Measurements from ENCODE around the gene SYP. TPM values are rescaled to one million over a fixed set of nuclear protein-coding genes. Genes with fewer than 3 reads are reported as not detected.
A peak's percentile ranks its signal among the peaks of the same experiment; 100 is the strongest.

Gene SYP
- total RNA-seq = under 0.01 TPM in 2 replicates

DNA sequence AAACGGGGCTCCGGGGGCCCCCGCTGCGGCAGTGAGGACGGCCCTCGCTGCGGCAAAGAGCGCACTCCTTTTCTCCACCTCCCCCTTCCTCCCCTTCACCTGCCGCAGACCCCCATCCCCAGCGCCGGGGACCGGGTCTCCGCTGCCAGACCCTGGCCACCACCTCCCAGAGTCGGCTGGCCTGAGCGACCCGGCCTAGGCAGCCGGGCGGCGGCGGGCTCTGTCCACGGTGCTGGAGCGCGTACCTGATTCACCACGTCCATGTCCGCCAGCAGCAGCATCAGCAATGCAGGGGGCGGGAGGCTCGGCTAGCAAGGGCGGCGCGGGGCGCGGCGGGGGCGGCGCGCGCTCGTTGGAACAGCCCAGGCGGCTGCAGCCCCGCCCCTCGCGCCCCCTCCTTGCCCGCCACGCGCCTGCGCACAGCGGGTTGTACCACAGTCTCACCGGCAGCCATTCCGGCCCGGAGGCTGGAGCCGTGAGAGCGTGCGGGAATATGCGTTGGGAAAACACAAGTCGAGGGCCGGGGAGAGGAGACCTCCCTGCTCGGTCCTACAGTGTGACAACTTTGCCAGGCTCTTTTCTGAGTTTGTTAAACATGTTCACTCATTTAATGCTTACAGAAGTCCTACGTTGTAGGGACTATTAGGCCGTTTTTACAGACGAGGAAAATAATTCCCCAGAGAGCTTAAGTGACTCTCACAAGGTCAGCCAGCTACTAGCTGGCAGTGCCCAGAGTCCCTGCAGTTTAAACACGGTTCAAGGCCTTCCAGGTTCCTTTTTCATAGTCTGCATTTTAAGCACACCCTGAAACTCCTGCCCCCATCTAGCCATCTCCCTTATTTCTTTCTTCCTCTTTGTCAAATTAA is at the start of gene SYP:
SYP (minus strand) TSS at position 288 of the 866 bp plus-strand sequence; CDS start at position 281, 7 bp downstream.
- DNase-seq (ENCODE audit: low read depth in 2 of 2) = peak; percentile 89 to 94

DNA sequence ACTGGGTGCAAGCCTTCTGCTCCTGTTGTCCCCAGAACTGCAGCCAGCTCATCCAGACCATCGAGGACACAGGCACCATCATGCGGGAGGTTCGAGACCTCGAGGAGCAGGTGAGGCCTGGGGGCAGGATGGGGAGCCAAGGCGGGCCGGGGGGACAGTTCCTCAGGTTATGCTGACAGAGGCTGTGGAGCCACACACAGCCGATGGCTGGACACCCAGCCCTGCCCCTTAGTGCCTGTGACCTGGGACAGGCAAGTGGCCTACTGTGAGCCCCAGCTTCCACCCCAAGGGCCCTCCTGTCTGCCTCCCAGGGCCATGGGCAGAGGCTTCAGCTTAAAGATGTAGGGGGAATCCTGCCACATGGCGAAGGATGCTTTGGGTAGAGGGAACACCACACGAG is 49.6 kb upstream of the SYP start:
- DNase-seq (ENCODE audit: low read depth in 2 of 2) = no peak

DNA sequence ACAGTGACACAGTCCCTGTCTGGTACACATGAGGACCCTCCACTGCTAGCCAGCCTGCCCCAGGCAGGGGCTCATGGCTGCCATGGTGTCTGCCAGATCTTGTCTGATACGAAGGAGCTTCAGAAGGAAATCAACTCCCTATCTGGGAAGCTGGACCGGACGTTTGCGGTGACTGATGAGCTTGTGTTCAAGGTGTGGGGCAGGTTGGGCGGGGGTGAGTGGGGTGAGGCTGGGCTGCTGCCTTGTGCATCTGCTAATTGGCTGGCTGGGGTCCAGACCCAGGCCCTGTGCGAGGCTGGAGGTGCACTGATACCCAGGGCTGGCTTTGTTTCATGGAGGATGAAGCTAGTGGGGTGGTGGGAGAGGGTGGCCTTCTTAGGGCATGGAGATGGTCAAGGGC is 49.1 kb upstream of the SYP start:
- no peak for DNase-seq (ENCODE audit: low read depth in 2 of 2)

DNA sequence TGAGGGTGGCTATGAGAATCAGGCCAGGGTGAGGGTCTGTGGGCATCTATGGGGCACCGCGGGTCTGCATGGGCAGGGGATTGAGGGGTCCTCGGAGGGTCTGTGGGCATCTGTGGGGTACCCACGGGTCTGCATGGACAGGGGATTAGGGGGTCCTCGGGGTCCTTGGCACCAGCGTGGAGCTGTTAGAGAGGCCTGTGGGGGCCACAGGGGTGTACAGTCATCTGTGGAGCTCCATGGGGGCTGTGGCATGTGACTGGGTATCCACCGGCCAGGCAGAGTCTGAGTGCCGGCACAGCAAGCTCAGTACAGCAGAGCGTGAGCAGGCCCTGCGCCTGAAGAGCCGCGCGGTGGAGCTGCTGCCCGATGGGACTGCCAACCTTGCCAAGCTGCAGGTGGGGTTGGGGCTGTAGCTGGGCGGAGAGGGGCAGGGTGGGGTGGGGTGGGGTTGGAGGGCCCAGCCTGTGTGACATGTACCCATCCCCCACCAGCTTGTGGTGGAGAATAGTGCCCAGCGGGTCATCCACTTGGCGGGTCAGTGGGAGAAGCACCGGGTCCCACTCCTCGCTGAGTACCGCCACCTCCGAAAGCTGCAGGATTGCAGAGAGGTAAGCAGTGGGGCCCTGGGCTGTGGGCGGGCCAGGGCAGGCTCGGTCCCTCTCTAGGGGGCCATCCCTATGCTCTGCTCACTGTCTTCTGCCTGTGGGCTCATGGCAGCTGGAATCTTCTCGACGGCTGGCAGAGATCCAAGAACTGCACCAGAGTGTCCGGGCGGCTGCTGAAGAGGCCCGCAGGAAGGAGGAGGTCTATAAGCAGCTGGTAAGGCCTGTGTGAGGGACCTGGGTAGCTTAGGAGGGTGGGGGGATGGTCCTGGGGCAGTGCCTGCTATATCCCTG is 48.2 kb upstream of the SYP start:
- no peak for DNase-seq (ENCODE audit: low read depth in 2 of 2)

DNA sequence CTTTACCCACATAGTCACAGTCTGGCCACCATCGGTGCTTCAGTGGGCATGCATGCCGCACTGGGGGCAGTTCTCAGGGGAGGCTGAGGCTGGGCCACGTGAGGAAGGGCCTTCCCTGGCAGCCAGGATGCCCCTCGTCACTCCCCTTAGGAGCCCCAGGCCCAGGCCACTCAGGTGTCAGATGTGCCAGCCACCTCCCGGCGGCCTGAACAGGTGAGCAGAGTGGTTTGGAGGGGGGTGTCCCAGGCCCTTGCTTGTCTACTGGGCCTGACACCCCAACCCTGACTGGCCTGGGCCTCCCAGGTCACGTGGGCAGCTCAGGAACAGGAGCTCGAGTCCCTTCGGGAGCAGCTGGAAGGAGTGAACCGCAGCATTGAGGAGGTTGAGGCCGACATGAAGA is 47.4 kb upstream of the SYP start:
- no peak for DNase-seq (ENCODE audit: low read depth in 2 of 2)

DNA sequence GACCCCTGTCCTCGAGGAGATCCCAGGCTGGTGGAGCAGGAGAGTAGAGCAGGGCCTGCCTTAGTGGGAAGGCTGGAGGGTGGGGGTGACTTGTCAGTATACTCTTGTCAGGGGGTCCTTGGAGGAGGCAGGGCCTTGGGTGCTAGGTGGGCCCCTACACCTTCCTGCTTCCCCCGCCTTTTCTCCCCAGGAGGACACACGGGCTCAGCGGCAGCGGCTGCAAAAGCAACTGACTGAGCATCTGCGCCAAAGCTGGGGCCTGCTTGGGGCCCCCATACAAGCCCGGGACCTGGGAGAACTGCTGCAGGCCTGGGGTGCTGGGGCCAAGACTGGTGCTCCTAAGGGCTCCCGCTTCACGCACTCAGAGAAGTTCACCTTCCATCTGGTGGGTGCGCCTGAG is 46.5 kb upstream of the SYP start:
- DNase-seq (ENCODE audit: low read depth in 2 of 2) = no peak

DNA sequence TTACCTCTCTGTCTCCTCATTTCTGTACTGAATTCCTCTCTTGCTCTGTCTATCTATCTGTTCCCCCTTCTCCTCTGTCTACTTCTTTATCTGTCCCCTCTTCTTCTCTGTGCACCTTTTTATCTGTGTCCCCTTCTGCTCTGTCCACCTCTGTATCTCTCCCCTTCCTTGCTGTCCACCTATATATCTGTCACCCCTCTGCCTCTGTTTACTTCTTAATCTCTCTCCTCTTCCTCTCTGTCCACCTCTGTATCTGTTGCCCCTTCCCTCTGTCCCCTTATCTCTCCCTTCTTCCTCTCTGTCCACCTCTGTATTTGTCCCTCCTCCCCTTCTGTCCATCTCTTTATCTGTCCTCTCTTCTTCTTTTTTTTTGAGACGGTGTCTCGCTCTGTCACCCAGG is 44.2 kb upstream of the SYP start:
- DNase-seq (ENCODE audit: low read depth in 2 of 2) = no peak

DNA sequence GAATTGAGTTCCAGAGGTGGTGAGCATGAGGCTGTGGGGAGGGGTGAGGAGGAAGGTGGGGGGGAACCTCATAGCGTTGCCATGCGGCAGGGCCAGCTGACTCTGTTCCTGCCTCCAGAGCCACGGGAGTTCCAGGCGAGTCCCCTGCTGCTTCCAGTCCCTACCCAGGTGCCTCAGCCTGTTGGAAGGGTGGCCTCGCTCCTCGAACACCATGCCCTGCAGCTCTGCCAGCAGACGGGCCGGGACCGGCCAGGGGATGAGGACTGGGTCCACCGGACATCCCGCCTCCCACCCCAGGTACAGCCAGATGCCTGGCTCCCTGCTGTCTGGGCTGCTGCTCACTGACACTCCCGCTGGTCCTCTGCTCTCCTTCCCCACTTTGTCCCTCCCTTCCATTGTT is 43.2 kb upstream of the SYP start:
- DNase-seq (ENCODE audit: low read depth in 2 of 2) = no peak

DNA sequence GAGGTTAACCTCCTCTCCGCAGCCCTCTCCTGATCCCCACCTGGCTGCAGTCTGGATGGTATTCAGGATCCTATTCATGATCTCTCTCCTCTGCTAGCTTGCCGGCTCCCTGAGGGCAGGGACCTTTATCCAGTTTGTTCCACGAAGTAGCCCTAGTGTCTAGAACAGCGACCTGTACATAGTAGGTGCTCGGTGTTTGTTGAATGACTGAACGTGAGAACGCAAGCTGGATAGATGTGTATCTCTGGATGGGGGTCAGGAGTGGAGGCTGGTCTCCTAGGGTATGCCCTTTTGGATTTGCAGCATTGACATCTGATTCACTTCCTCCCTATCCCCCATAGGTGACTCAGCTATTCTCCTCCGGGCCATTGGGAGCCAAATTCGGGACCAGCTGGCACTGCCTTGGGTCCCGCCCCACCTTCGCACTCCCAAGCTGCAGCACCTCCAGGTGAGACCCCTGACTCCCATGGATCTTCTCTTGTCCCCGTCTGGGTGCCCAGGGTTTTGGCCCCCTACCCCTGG is 42.6 kb upstream of the SYP start:
- DNase-seq (ENCODE audit: low read depth in 2 of 2) = peak in 1 of 2 donors; percentile 8

DNA sequence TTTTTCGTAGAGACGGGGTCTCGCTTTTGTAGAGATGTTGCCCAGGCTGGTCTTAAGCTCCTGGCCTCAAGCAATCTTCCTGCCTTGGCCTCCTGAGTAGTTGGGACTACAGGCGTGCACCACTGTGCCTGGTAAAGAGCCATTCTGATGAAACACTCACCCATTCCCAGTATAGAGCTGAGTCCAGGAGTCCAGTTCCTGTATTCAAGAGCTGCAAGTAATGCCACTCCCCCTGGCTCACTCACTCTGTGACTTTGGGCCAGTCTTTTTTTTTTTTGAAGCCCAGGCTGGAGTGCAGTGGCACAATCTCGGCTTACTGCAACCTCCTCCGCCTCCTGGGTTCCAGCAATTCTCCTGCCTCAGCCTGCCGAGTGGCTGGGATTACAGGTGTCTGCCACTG is 38.7 kb upstream of the SYP start:
- no peak for DNase-seq (ENCODE audit: low read depth in 2 of 2)

DNA sequence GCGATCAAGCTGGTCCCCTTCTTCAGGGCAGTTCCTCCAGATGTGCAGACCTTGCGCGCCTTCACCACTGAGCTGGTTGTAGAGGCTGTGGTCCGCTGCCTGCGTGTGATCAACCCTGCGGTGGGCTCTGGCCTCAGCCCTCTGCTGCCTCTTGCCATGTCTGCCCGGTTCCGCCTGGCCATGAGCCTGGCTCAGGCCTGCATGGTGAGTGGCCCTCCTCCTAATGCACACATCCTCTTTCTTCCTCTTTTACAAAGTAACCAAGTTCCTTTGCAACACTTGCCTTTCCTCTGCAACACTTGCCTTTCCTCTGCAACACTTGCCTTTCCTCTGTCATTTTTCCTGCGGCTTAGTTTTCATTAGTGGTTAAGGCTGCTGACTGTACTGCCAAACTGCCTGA is 37.1 kb upstream of the SYP start:
- DNase-seq (ENCODE audit: low read depth in 2 of 2) = no peak

DNA sequence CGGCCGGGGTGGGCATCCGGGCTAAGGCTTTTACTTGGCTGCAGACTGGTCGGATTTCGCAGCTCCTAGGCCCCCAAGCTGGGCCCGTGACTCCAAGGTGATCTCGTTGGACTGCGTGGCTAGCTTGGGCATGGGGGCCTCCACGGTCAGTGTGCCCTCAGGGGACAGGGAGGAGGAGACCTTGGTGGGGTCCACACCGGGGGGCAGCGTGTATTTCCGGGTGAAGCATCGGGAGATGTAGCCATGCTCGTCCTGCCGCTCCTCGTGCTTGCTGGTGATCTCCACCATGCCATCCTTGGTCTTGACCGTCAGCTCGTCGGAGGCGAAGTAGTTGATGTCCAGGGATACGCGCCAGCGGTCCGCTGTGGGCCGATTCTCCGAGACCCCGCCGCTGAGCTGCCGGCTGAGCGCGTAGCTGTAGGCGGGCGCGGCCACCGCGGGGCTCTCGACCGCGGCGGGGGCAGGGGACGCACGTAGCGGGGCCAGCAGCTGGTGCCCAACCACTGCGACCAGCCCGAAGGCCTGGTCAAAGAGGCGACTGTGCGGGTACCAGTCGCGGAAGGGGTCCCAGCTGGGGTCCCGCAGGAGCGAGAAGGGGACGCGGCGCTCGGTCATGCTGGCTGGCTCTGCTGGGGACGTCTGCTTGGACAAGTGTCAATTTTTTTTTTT is 34.0 kb upstream of the SYP start:
- DNase-seq (ENCODE audit: low read depth in 2 of 2) = no peak

DNA sequence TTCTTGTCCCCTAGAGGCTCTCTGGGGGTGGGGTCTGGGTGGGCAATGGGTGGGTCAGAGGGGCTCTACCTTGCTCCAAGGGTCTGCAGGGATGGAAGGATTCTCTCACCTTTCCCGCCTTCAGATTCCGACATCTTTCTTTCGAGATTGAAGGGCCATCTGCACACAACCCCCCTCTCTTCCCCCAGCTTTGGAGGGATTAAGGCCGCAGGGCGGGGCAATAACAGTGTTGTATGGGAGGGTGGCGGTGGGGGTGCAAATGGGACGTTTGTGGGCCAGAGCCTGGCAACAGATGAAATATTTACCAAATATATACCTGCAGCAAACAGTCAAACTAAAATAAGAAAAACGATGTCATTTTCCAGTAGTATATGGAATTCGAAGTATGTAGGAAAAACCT is 33.2 kb upstream of the SYP start, which contains the start of gene CACNA1F:
CACNA1F (minus strand) TSS at position 165 of the 400 bp plus-strand sequence; CDS start at position 134, 31 bp downstream.
- DNase-seq (ENCODE audit: low read depth in 2 of 2) = no peak

DNA sequence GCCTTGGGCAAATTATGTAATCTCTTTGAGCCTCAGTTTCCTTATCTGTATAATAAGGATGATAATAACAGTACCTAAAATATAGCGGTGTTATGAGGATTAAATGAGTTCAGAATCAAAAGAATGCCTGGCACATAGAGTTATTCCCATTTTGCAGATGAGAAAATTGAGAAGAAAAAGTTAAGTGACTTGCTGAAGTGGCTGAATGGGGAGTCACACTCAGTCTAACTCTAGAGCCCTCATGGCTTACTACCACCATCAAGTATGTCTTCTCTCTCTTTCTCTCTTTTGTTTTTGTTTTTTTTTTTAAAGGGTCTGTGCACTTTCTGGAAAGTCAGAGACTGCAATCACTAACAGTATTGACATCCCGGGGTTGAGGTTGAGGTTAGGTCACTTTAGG is 32.5 kb upstream of the SYP start:
- no peak for DNase-seq (ENCODE audit: low read depth in 2 of 2)

DNA sequence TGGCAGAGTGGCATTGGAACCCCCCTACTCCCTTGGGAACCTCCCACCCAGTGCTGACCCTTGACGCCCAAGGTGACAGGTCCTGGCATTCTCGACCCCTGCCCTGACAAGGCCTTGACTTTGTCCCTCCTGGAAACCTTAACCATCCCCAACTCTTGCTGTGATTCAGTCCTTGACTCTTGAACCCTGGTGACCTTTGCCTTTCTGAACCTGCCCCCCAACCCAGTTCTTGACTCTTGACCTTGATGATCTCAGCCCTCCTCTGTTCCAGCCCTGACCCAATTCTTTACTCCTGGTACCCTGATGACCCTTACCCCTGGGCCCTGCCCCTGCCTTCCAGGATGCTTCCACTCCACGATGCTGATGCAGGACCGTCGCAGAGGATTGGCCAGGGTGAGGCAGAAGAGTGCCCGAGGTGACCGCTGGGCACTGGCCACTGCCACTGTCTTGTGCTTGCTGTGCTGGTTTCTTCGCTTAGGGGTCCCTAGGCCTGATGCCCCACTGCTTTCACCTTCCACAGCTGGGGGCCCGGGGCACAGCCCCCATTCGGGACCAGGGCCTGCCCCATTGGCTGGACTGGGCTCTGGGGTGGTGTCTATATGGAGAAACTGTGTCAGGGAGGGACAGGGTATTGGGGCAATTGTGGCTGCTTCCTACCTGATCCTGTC is 31.5 kb upstream of the SYP start:
- no peak for DNase-seq (ENCODE audit: low read depth in 2 of 2)

DNA sequence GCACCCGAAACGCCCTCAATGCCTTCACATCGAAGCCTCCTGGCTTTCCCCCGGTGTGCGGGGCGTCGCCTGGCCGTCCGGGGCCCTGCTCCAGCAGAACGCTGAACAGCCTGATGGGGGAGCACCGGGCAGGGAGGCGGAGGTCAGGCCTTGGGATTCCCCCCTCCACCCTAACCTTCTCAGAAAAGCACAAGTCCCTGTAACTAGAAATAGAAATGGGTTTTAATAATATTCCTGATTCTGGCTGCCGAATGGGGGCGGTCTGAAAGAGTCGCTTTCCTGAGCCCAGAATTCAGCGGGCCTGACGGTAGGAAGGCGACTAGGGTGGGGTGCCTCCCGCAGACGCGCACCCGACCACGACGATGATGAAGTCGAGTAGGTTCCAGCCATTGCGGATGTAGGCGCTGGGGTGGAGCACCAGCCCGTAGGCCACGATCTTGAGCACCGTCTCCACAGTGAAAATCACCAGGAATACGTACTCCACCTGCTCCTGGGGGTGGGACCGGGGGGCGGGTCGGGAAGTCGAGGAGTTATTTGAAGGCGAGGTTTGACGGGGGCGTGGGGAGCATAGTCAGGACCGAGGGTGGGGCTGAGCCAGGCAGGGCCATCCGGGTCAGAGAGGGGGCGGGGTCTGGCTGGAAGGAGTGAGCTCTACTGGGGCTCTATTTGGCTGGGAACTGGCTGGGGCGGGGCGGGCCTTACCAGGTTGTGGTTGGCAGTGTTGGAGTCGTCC is 30.7 kb upstream of the SYP start:
- no peak for DNase-seq (ENCODE audit: low read depth in 2 of 2)

DNA sequence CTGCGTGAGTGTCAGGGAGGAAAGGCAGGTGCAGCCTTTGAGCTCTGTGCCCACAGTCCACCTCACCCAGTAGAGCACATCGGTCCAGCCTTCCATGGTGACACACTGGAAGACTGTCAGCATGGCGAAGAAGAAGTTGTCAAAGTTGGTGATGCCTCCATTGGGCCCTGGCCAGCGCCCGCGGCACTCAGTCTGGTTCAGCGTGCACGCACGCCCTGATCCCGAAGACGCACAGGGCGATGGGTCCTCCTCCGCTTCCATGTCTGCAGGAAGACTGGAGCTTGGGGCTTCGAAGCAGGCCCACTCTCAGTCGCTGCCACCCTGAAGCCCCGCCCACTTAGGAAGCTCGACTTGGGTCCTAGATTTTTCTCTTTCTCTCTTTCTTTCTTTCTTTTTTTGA is 28.2 kb upstream of the SYP start:
- DNase-seq (ENCODE audit: low read depth in 2 of 2) = no peak

DNA sequence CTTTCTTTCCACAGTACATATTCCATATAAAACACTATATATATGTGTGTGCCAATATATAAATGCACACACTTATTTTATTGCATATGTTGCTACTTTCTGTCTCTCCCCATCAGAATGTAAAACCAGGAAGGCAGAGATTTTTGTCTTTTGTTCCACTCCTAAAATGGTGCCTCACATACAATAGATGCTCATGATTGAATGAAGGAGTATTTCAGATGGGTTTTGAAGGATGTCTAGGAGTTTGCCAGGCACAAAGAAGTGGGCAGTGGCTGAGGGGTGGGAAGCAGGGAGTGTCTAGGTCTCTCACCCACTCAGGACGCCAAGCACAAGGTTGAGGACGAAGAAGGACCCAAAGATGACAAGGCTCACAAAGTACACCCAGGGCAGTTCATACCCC is 27.7 kb upstream of the SYP start:
- DNase-seq (ENCODE audit: low read depth in 2 of 2) = no peak

DNA sequence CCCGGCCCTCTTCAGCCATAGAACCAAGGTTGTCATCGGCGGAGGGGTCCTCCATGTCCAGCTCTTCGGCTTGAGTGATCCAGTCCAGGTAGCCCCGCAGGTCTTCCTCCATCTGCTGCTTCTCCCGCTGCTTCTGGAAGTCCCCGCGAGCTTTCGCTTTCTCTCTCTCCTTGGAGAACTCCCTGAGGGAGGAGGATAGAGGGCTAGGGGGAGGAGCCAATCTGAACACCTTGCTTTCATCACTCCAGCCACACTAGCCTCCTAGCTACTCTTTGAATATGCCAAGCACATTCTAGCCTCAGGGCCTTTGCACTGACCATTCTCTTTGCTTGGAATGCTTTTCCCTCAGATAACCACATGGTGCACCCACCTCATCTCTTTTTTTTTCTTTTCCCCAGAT is 27.0 kb upstream of the SYP start:
- no peak for DNase-seq (ENCODE audit: low read depth in 2 of 2)

DNA sequence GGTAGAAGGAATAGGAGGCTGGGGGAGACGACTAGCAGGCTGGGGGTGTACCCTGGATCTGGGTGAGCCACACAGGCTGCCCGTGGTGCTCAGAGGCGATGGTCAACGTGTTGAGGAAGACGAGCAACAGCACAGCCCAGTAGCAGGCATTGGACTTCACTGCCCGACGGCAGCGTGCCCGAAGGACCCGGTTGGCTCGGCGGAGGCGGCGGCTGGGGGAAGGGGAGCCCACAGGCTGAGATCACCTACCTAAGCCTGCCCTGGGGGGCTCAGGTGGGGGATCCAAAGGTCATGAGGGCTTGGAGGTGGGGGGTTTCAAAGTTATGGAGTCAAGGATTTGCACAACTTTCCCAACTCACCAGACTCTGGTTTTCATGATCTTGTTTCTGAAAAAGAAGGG is 25.9 kb upstream of the SYP start:
- no peak for DNase-seq (ENCODE audit: low read depth in 2 of 2)
